ENCODE results near the gene FBXL16.
A peak's percentile ranks its signal among the peaks of the same experiment; 100 is the strongest.

The FBXL16 gene

GRCh38 chr16:733382-734207 is 28.0 kb upstream of the FBXL16 start:
- peak; percentile 18 for DNase-seq (ENCODE audit: low read depth)
- H3K4me3 ChIP-seq (ENCODE audit: low read depth, low read length) = no peak overlapping the region
- TF ChIP-seq CTCF (IDR thresholded peaks at IDR 0.05; ENCODE audit: insufficient read depth, low read depth, low read length, missing control alignments) = peak; percentile 38

- no peak for TF ChIP-seq CTCF (IDR thresholded peaks at IDR 0.05; ENCODE audit: insufficient read depth, low read depth, low read length, missing control alignments)
- DNase-seq (ENCODE audit: low read depth) = no peak
- H3K4me3 ChIP-seq (ENCODE audit: low read depth, low read length) = no peak overlapping the region
Observed at GRCh38 chr16:732936-733335, 27.3 kb upstream of the FBXL16 start.

GRCh38 chr16:732332-732731 is 26.7 kb upstream of the FBXL16 start:
- no peak for TF ChIP-seq CTCF (IDR thresholded peaks at IDR 0.05; ENCODE audit: insufficient read depth, low read depth, low read length, missing control alignments)
- DNase-seq (ENCODE audit: low read depth) = no peak
- H3K4me3 ChIP-seq (ENCODE audit: low read depth, low read length) = no peak overlapping the region

GRCh38 chr16:730666-731509 is 25.3 kb upstream of the FBXL16 start:
- H3K4me3 ChIP-seq (ENCODE audit: low read depth, low read length) = no peak overlapping the region
- peak; percentile 9 for DNase-seq (ENCODE audit: low read depth)
- no peak for TF ChIP-seq CTCF (IDR thresholded peaks at IDR 0.05; ENCODE audit: insufficient read depth, low read depth, low read length, missing control alignments)

GRCh38 chr16:729768-730665 is 24.4 kb upstream of the FBXL16 start:
- TF ChIP-seq CTCF (IDR thresholded peaks at IDR 0.05; ENCODE audit: insufficient read depth, low read depth, low read length, missing control alignments) = no peak
- no peak for DNase-seq (ENCODE audit: low read depth)
- H3K4me3 ChIP-seq (ENCODE audit: low read depth, low read length) = no peak overlapping the region

Data from GM12865 (cell line).